ENCODE results near the gene LRRC1. TPM values are rescaled to one million over a fixed set of nuclear protein-coding genes. Genes with fewer than 3 reads are reported as not detected.

Gene LRRC1
- total and polyA plus RNA-seq, 2 of the 13 experiments (the other 11 are each of a cell fraction or from before 2014, with no cell fraction given): 15.6 to 27.7 TPM

GRCh38 chr6:53892707-53893106, 97.9 kb downstream of the LRRC1 start (continued):
- TF ChIP-seq ZUFSP (CRISPR knock-in tag; IDR thresholded peaks at IDR 0.05; ENCODE audit: borderline replicate concordance): no peak
- no peak for TF ChIP-seq ZBTB4 (CRISPR knock-in tag; IDR thresholded peaks at IDR 0.05; ENCODE audit: borderline replicate concordance)

- H2AFZ ChIP-seq (ENCODE audit: low read length): no peak overlapping the region
- intact Hi-C loops (cut with micrococcal nuclease; ENCODE audit: unreplicated experiment) (loop anchor here (10.0 kb wide), 1 partner anchor 99 kb away; the partner anchor contains the start of gene LRRC1), in situ Hi-C loops (cut with HindIII; ENCODE audit: extremely low pct_ligation_motif_present, low pct_unique_long_range_greater_than_20kb) (no loop called here)
- H3K9me3 ChIP-seq (ENCODE audit: low read length): no peaks in the 10 kb centered on the region
- no peak overlapping the region for H3K27ac ChIP-seq (ENCODE audit: extremely low read length, insufficient read depth, low read length)
- no peak for FAIRE-seq
- DNase-seq (ENCODE audit: low spot score): no peak
- no peak overlapping the region for H3K4me2 ChIP-seq (ENCODE audit: low read depth, low read length)
- ChIA-PET CTCF (ENCODE audit: low intra/inter-chr PET ratio, low total read pairs) (no interaction called here), POLR2A (no interaction called here)
- WGBS (ENCODE audit: low lambda C conversion rate): 84% methylated on average over 2 of the region's 2 CpGs
- H3K79me2 ChIP-seq (ENCODE audit: insufficient read depth, low read length): no peaks in the 10 kb centered on the region
- H3K36me3 ChIP-seq (replicated peaks in 1 of 2; ENCODE audit: control insufficient read depth in 1 of 2, insufficient read depth in 2 of 2, low read length in 2 of 2): peaks cover 0 to 15% of the 10 kb centered on the region in 2 experiments; a peak in 1 of 5 replicates
- no peak overlapping the region for H3K4me3 ChIP-seq (replicated peaks in 1 of 3; ENCODE audit: insufficient read depth in 1 of 3, low read depth in 2 of 3, low read length in 3 of 3)
- 0 out of 2 replicates have a peak, but pooled peaks cover 7% of the 10 kb centered on the region for H3K4me1 ChIP-seq (ENCODE audit: insufficient read depth, low read length)
- H4K20me1 ChIP-seq (ENCODE audit: insufficient read depth, low read length): no peaks in the 10 kb centered on the region
- no TSS peak for BruUV-seq (replicated peaks)
- ATAC-seq: no peak
- no peaks in the 10 kb centered on the region for H3K27me3 ChIP-seq (ENCODE audit: control insufficient read depth in 1 of 2, insufficient read depth in 2 of 2, low read length in 2 of 2)
- no peak overlapping the region for H3K9ac ChIP-seq (ENCODE audit: insufficient read depth, low read depth, low read length)
- no peak for TF ChIP-seq ZNF362 (CRISPR knock-in tag; IDR thresholded peaks at IDR 0.05; ENCODE audit: borderline replicate concordance)
- no peak for TF ChIP-seq ZNF687 (CRISPR knock-in tag; IDR thresholded peaks at IDR 0.05)
- no peak for TF ChIP-seq ZBTB38 (CRISPR knock-in tag; IDR thresholded peaks at IDR 0.05)
Observed at GRCh38 chr6:53894091-53894490, 99.3 kb downstream of the LRRC1 start.

Data from HepG2 (cell line).